ENCODE measurements around the gene TTC9C.

- TF ChIP-seq CHD2 (IDR thresholded peaks at IDR 0.05; ENCODE audit: low read length, partially characterized antibody) (no peak), REST (IDR thresholded peaks at IDR 0.05) (no peak), PBX3 (IDR thresholded peaks at IDR 0.05) (no peak), NFE2L2 (conservative IDR thresholded peaks at IDR 0.05; ENCODE audit: low read length) (no peak), CTCF (IDR thresholded peaks at IDR 0.05) (no peak), EP300 (IDR thresholded peaks at IDR 0.05) (no peak), TP53 (CRISPR knock-in tag; IDR thresholded peaks at IDR 0.05) (no peak), CHD4 (IDR thresholded peaks at IDR 0.05; ENCODE audit: borderline replicate concordance) (no peak), SREBF2 (IDR thresholded peaks at IDR 0.05) (no peak)
These were observed 12.1 kb upstream of the TTC9C start for GRCh38 chr11:62716206-62716605.

Measured in A549 (cell line).